Neural crest cell (in vitro differentiated cells): ENCODE measurements around the gene SREBF2. TPM values are rescaled to one million over a fixed set of nuclear protein-coding genes. Genes with fewer than 3 reads are reported as not detected.
A peak's percentile ranks its signal among the peaks of the same experiment; 100 is the strongest.

Experiments
- DNase-seq: peaks from one replicate; pipeline ENCODE4 v3.0.0; 2021; ENCODE audit warnings: low read depth, mixed read lengths, low spot score
- H3K27ac Mint-ChIP-seq: one replicate; pipeline ENCODE4 v1.8.0; 2021; ENCODE audit warnings: mild to moderate bottlenecking, mixed read lengths; ENCODE audit not compliant: unreplicated experiment
- H3K27me3 Mint-ChIP-seq: 2 replicates; pipeline ENCODE4 v1.8.0; 2021; ENCODE audit warnings: low read depth, mild to moderate bottlenecking, mixed read lengths
- H3K36me3 Mint-ChIP-seq: 2 replicates; pipeline ENCODE4 v1.8.0; 2021; ENCODE audit warnings: low read depth, mild to moderate bottlenecking, mixed read lengths
- H3K4me1 Mint-ChIP-seq: 2 replicates; pipeline ENCODE4 v1.8.0; 2021; ENCODE audit warnings: mixed read lengths
- H3K4me3 Mint-ChIP-seq: one replicate; pipeline ENCODE4 v1.8.0; 2021; ENCODE audit warnings: mild to moderate bottlenecking, mixed read lengths
- H3K9me3 Mint-ChIP-seq: 2 replicates; pipeline ENCODE4 v1.8.0; 2021; ENCODE audit warnings: mixed read lengths
- total RNA-seq: library from RNA; stranded (reverse); gene quantifications from 2 replicates; pipeline ENCODE4 v1.2.1, GENCODE V29; 2021
- TF ChIP-seq, protein P1 (sequence below): fragments of 200-600 bp; sonication (generic); conservative IDR thresholded peaks from 2 replicates; pipeline ENCODE4 v1.5.0; 2021; ENCODE audit warnings: antibody characterized with exemption, mild to moderate bottlenecking

Gene SREBF2
- total RNA-seq, 1 donor from 2014 or later: 209 TPM

GRCh38 chr22:41915035-41915785 lies 82.3 kb downstream of the SREBF2 start, which contains the start of gene SHISA8:
Gene SHISA8, minus strand, starts transcription at chr22:41915074. Its CDS starts 407 bp downstream, at chr22:41914667.
- Mint-ChIP-seq H3K27ac (no peak within 1 kb of the TSS), H3K27me3 (peaks cover 83% of the 10 kb centered on the region), H3K36me3 (no peaks in the 10 kb centered on the region), H3K4me3 (peak within 1 kb of the TSS; percentile 80), H3K4me1 (peaks cover 3% of the 10 kb centered on the region), H3K9me3 (no peaks in the 10 kb centered on the region)
- DNase-seq: no peak
- TF ChIP-seq, protein P1, sequence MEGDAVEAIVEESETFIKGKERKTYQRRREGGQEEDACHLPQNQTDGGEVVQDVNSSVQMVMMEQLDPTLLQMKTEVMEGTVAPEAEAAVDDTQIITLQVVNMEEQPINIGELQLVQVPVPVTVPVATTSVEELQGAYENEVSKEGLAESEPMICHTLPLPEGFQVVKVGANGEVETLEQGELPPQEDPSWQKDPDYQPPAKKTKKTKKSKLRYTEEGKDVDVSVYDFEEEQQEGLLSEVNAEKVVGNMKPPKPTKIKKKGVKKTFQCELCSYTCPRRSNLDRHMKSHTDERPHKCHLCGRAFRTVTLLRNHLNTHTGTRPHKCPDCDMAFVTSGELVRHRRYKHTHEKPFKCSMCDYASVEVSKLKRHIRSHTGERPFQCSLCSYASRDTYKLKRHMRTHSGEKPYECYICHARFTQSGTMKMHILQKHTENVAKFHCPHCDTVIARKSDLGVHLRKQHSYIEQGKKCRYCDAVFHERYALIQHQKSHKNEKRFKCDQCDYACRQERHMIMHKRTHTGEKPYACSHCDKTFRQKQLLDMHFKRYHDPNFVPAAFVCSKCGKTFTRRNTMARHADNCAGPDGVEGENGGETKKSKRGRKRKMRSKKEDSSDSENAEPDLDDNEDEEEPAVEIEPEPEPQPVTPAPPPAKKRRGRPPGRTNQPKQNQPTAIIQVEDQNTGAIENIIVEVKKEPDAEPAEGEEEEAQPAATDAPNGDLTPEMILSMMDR: no peak

DNA sequence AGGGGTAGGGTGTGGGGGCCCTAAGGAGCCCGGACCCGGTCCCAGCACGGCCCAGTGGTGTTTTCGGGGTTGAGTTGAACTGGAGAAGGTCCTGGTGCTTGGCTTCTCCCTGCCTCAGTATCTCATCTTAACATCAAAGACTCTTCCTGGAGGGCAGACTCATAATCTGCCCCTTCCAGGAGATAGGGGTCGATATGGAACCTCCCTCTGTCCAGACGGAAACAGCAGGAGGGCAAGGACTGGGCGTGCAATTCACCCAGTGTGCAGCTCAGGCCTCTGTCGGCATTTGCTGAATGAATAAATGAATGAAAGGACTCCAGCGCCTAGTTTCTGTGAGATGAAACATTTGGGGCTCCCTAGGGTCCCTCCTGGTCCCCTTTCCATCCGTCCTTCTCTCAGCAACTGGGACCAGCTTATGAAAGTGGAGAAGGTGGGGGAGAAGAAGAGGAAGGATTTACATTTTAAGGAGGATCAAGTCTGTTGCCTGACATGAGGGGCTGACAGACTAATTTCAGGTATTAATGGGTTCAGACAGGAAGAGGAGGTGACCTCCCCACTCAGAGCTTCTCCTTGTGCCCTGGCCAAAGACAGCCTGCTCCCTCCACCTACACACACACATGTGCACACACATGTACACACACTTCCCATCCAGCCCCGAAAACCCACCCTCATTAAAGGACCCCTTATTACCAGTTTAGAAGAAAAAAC lies 83.0 kb downstream of the SREBF2 start:
- H3K4me1 Mint-ChIP-seq: peaks cover 3% of the 10 kb centered on the region
- TF ChIP-seq, protein P1: no peak
- peaks cover 82% of the 10 kb centered on the region for H3K27me3 Mint-ChIP-seq
- H3K27ac Mint-ChIP-seq: no peak overlapping the region
- DNase-seq: no peak
- peak overlapping the region; percentile 80 for H3K4me3 Mint-ChIP-seq
- H3K36me3 Mint-ChIP-seq: no peaks in the 10 kb centered on the region
- no peaks in the 10 kb centered on the region for H3K9me3 Mint-ChIP-seq

- Mint-ChIP-seq H3K9me3 (no peaks in the 10 kb centered on the region), H3K4me3 (peak overlapping the region; percentile 80), H3K27ac (no peak overlapping the region), H3K36me3 (no peaks in the 10 kb centered on the region), H3K4me1 (peaks cover 3% of the 10 kb centered on the region), H3K27me3 (peaks cover 80% of the 10 kb centered on the region)
- TF ChIP-seq, protein P1: no peak
- no peak for DNase-seq
Observed at GRCh38 chr22:41916745-41917358, 83.9 kb downstream of the SREBF2 start.

GRCh38 chr22:41917375-41917902 lies 84.5 kb downstream of the SREBF2 start:
- Mint-ChIP-seq H3K4me3 (peak overlapping the region; percentile 80), H3K9me3 (no peaks in the 10 kb centered on the region), H3K27me3 (peaks cover 80% of the 10 kb centered on the region), H3K36me3 (no peaks in the 10 kb centered on the region), H3K27ac (no peak overlapping the region), H3K4me1 (peaks cover 3% of the 10 kb centered on the region)
- TF ChIP-seq, protein P1: no peak
- no peak for DNase-seq

- no peak overlapping the region for H3K27ac Mint-ChIP-seq
- H3K27me3 Mint-ChIP-seq: peaks cover 77% of the 10 kb centered on the region
- H3K4me3 Mint-ChIP-seq: peak overlapping the region; percentile 72
- no peaks in the 10 kb centered on the region for H3K9me3 Mint-ChIP-seq
- DNase-seq: no peak
- H3K4me1 Mint-ChIP-seq: peaks cover 3% of the 10 kb centered on the region
- H3K36me3 Mint-ChIP-seq: no peaks in the 10 kb centered on the region
- TF ChIP-seq, protein P1: no peak
Observed at GRCh38 chr22:41917903-41918791, 85.2 kb downstream of the SREBF2 start.
